ENCODE data around the gene TBC1D5.
A peak's percentile ranks its signal among the peaks of the same experiment; 100 is the strongest.

TBC1D5 gene

GRCh38 chr3:17336291-17336690, 406.1 kb downstream of the TBC1D5 start:
- peak; percentile 32 for DNase-seq

- DNase-seq: no peak
These were observed 408.5 kb downstream of the TBC1D5 start for GRCh38 chr3:17333893-17334292.

GRCh38 chr3:17333446-17333845, 409.0 kb downstream of the TBC1D5 start:
- DNase-seq: no peak

- no peak for DNase-seq
These were observed 411.8 kb downstream of the TBC1D5 start for GRCh38 chr3:17330660-17331059.

GRCh38 chr3:17329927-17330326, 412.5 kb downstream of the TBC1D5 start:
- no peak for DNase-seq

GRCh38 chr3:17322106-17322793, 420.2 kb downstream of the TBC1D5 start:
- no peak for DNase-seq

- no peak for DNase-seq
These were observed 422.2 kb downstream of the TBC1D5 start for GRCh38 chr3:17320266-17320665.

- no peak for DNase-seq
These were observed 426.5 kb downstream of the TBC1D5 start for GRCh38 chr3:17315897-17316296.

- DNase-seq: no peak
These were observed 428.3 kb downstream of the TBC1D5 start for GRCh38 chr3:17314171-17314570.

GRCh38 chr3:17313746-17314145, 428.7 kb downstream of the TBC1D5 start:
- no peak for DNase-seq

- DNase-seq: no peak
These were observed 431.4 kb downstream of the TBC1D5 start for GRCh38 chr3:17310983-17311382.

GRCh38 chr3:17307887-17308286, 434.5 kb downstream of the TBC1D5 start:
- no peak for DNase-seq

GRCh38 chr3:17307482-17307881, 434.9 kb downstream of the TBC1D5 start:
- DNase-seq: no peak

- DNase-seq: no peak
These were observed 437.5 kb downstream of the TBC1D5 start for GRCh38 chr3:17304969-17305368.

GRCh38 chr3:17302774-17303173, 439.7 kb downstream of the TBC1D5 start:
- no peak for DNase-seq

GRCh38 chr3:17302170-17302569, 440.3 kb downstream of the TBC1D5 start:
- no peak for DNase-seq

- no peak for DNase-seq
These were observed 441.2 kb downstream of the TBC1D5 start for GRCh38 chr3:17301271-17301670.

GRCh38 chr3:17300441-17300840, 442.0 kb downstream of the TBC1D5 start:
- no peak for DNase-seq

- DNase-seq: no peak
These were observed 444.4 kb downstream of the TBC1D5 start for GRCh38 chr3:17298038-17298437.

GRCh38 chr3:17292556-17292955, 449.9 kb downstream of the TBC1D5 start:
- DNase-seq: no peak

- no peak for DNase-seq
These were observed 451.5 kb downstream of the TBC1D5 start for GRCh38 chr3:17290894-17291293.

GRCh38 chr3:17288839-17289399, 453.5 kb downstream of the TBC1D5 start:
- no peak for DNase-seq

- no peak for DNase-seq
These were observed 455.3 kb downstream of the TBC1D5 start for GRCh38 chr3:17287006-17287689.

- no peak for DNase-seq
These were observed 464.4 kb downstream of the TBC1D5 start for GRCh38 chr3:17278006-17278405.
